Caco-2 (cell line): ENCODE measurements around the gene BRD7. TPM values are rescaled to one million over a fixed set of nuclear protein-coding genes. Genes with fewer than 3 reads are reported as not detected.
A peak's percentile ranks its signal among the peaks of the same experiment; 100 is the strongest.

Experiments
- BruUV-seq: library from RNA; stranded (reverse); fragments of 400-500 nt; replicated peaks from 2 replicates; lab custom pipeline; 2021; lab: Mats Ljungman, UMichigan
- CTCF ChIA-PET: fragments of 300-600 bp; sonication (Branson Sonifier 250); formaldehyde crosslinking; loops from one replicate; lab custom pipeline; 2022; ENCODE audit warnings: antibody characterized with exemption; lab: Charles Lee
- POLR2A ChIA-PET: fragments of 300-600 bp; sonication (Branson Sonifier 250); formaldehyde crosslinking; loops from one replicate; lab custom pipeline; 2022; ENCODE audit warnings: antibody characterized with exemption; lab: Charles Lee
- DNase-seq, 2 experiments: peaks; one replicate each; pipeline versions ENCODE4 v3.0.0 to v3.0.0-alpha.2; 2020 to 2022
- H3K27me3 ChIP-seq: replicated peaks from 2 replicates; pipeline ENCODE4 v1.6.0; 2011; ENCODE audit warnings: low read length; ENCODE audit not compliant: control insufficient read depth, insufficient read depth
- H3K36me3 ChIP-seq: 2 replicates; pipeline ENCODE4 v1.5.1; 2011; ENCODE audit warnings: low read length; ENCODE audit not compliant: control insufficient read depth, insufficient read depth
- H3K4me1 ChIP-seq: fragments of 250-450 bp; sonication (Bioruptor Pico); 2 replicates; pipeline ENCODE4 v1.5.1; 2020; ENCODE audit warnings: mild to moderate bottlenecking
- H3K4me3 ChIP-seq: 2 replicates; pipeline ENCODE4 v1.5.1; 2011; ENCODE audit warnings: low read depth, mild to moderate bottlenecking, control low read depth, low read length
- H3K9me3 ChIP-seq: fragments of 250-450 bp; sonication (Bioruptor Pico); 2 replicates; pipeline ENCODE4 v1.5.1; 2020; ENCODE audit warnings: mild to moderate bottlenecking, moderate library complexity
- H3K27ac Mint-ChIP-seq: one replicate; pipeline ENCODE4 v1.8.0; 2022; ENCODE audit warnings: mixed read lengths; ENCODE audit not compliant: unreplicated experiment
- H3K27me3 Mint-ChIP-seq: one replicate; pipeline ENCODE4 v1.8.0; 2022; ENCODE audit warnings: mixed read lengths; ENCODE audit not compliant: insufficient read depth, unreplicated experiment
- H3K36me3 Mint-ChIP-seq: one replicate; pipeline ENCODE4 v1.8.0; 2022; ENCODE audit warnings: mild to moderate bottlenecking, mixed read lengths; ENCODE audit not compliant: insufficient read depth, unreplicated experiment
- H3K4me1 Mint-ChIP-seq: one replicate; pipeline ENCODE4 v1.8.0; 2022; ENCODE audit warnings: low read depth, mixed read lengths; ENCODE audit not compliant: unreplicated experiment
- H3K4me3 Mint-ChIP-seq: one replicate; pipeline ENCODE4 v1.8.0; 2022; ENCODE audit warnings: mild to moderate bottlenecking, moderate library complexity, mixed read lengths; ENCODE audit not compliant: unreplicated experiment
- H3K9me3 Mint-ChIP-seq: one replicate; pipeline ENCODE4 v1.8.0; 2022; ENCODE audit warnings: mixed read lengths; ENCODE audit not compliant: unreplicated experiment
- CTCF ChIP-seq, 2 experiments: fragments of 200-600 bp in 1 of 2; IDR thresholded peaks; 1 replicate in 1 of 2; 2 replicates in 1 of 2; pipeline versions ENCODE4 v1.5.1 to v1.8.0; 2011 to 2022; ENCODE audit warnings: antibody characterized with exemption in 1 of 2, control low read depth in 1 of 2, inconsistent platforms in 1 of 2, low read depth in 1 of 2, low read length in 1 of 2, mild to moderate bottlenecking in 1 of 2, moderate library complexity in 1 of 2; ENCODE audit not compliant: insufficient read depth in 1 of 2, severe bottlenecking in 1 of 2, unreplicated experiment in 1 of 2
- intact Hi-C: fragments of 100-400 bp; cut with micrococcal nuclease; formaldehyde crosslinking; loops from one replicate; pipeline ENCODE4 v1.10.0; 2022; ENCODE audit not compliant: unreplicated experiment
- total RNA-seq: library from RNA; stranded (reverse); gene quantifications from 2 replicates; pipeline ENCODE4 v1.2.3, GENCODE V29; 2022

BRD7 gene
- total RNA-seq, 1 experiment from 2014 or later = 170 TPM

- no peak overlapping the region for H3K27ac Mint-ChIP-seq
- no peak overlapping the region for H3K4me3 ChIP-seq
- no TSS peak for BruUV-seq
- intact Hi-C loops = no loop called here
- H3K36me3 ChIP-seq = peaks cover 8% of the 10 kb centered on the region
- no peak overlapping the region for H3K4me3 Mint-ChIP-seq
- CTCF ChIA-PET = no interaction called here
- H3K27me3 ChIP-seq = no peaks in the 10 kb centered on the region
- POLR2A ChIA-PET = no interaction called here
- peaks cover 5% of the 10 kb centered on the region for H3K4me1 ChIP-seq
- H3K36me3 Mint-ChIP-seq = peaks cover 61% of the 10 kb centered on the region
- no peak for TF ChIP-seq CTCF (IDR thresholded peaks at IDR 0.05; ENCODE audit: insufficient read depth in 1 of 2, low read depth in 1 of 2, low read length in 1 of 2, severe bottlenecking in 1 of 2, unreplicated experiment in 1 of 2)
- H3K9me3 Mint-ChIP-seq = no peaks in the 10 kb centered on the region
- no peaks in the 10 kb centered on the region for H3K9me3 ChIP-seq
- DNase-seq = no peak
- H3K27me3 Mint-ChIP-seq = no peaks in the 10 kb centered on the region
- peaks cover 6% of the 10 kb centered on the region for H3K4me1 Mint-ChIP-seq
These were observed 33.4 kb downstream of the BRD7 start for GRCh38 chr16:50335196-50335958.

- Histone ChIP-seq H3K4me1 (peaks cover 13% of the 10 kb centered on the region), H3K9me3 (no peaks in the 10 kb centered on the region), H3K4me3 (no peak overlapping the region), H3K27me3 (no peaks in the 10 kb centered on the region), H3K36me3 (peaks cover 8% of the 10 kb centered on the region)
- Mint-ChIP-seq H3K27ac (peak overlapping the region; percentile 19), H3K36me3 (peaks cover 70% of the 10 kb centered on the region), H3K27me3 (no peaks in the 10 kb centered on the region), H3K4me3 (no peak overlapping the region), H3K4me1 (peaks cover 16% of the 10 kb centered on the region), H3K9me3 (no peaks in the 10 kb centered on the region)
- ChIA-PET CTCF (no interaction called here), POLR2A (no interaction called here)
- TF ChIP-seq CTCF (IDR thresholded peaks at IDR 0.05; ENCODE audit: insufficient read depth in 1 of 2, low read depth in 1 of 2, low read length in 1 of 2, severe bottlenecking in 1 of 2, unreplicated experiment in 1 of 2) = no peak
- intact Hi-C loops = no loop called here
- BruUV-seq = no TSS peak
- no peak for DNase-seq
These were observed 34.4 kb downstream of the BRD7 start for GRCh38 chr16:50334106-50334975.

DNA sequence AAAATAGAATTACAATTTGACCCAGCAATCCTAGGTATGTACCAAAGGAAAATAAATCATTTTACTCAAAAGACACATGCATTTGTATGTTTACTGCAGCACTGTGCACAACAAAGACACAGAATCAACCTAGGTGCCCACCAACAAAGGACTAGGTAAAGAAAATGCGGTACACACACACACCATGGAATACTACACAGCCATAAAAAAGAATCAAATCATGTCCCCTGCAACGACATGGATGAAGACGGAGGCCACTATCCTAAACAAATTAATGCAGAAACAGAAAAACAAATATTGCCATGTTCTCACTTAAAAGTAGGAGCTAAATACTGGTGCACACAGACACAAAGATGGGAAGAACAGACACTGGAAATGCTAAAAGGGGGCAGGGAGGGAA lies 36.2 kb downstream of the BRD7 start:
- H3K4me3 ChIP-seq = no peak overlapping the region
- Mint-ChIP-seq H3K27me3 (no peaks in the 10 kb centered on the region), H3K4me3 (no peak overlapping the region), H3K9me3 (no peaks in the 10 kb centered on the region), H3K4me1 (peaks cover 21% of the 10 kb centered on the region), H3K36me3 (peaks cover 65% of the 10 kb centered on the region), H3K27ac (no peak overlapping the region)
- H3K9me3 ChIP-seq = no peaks in the 10 kb centered on the region
- BruUV-seq = no TSS peak
- CTCF ChIA-PET = interaction anchor here (0.7 kb wide), 1 partner anchor 441 kb away, joined by 5 read pairs; no protein-coding TSS in a partner anchor
- no peak for TF ChIP-seq CTCF (IDR thresholded peaks at IDR 0.05; ENCODE audit: insufficient read depth in 1 of 2, low read depth in 1 of 2, low read length in 1 of 2, severe bottlenecking in 1 of 2, unreplicated experiment in 1 of 2)
- peaks cover 8% of the 10 kb centered on the region for H3K36me3 ChIP-seq
- no peaks in the 10 kb centered on the region for H3K27me3 ChIP-seq
- POLR2A ChIA-PET = no interaction called here
- no peak for DNase-seq
- intact Hi-C loops = no loop called here
- H3K4me1 ChIP-seq = peaks cover 14% of the 10 kb centered on the region
